ENCODE measurements around the gene MOB2. TPM values are rescaled to one million over a fixed set of nuclear protein-coding genes. Genes with fewer than 3 reads are reported as not detected.
A peak's percentile ranks its signal among the peaks of the same experiment; 100 is the strongest.

Gene MOB2
- total and polyA plus RNA-seq, 7 donors: 44.5 to 75.1 (median 58.1) TPM

DNA sequence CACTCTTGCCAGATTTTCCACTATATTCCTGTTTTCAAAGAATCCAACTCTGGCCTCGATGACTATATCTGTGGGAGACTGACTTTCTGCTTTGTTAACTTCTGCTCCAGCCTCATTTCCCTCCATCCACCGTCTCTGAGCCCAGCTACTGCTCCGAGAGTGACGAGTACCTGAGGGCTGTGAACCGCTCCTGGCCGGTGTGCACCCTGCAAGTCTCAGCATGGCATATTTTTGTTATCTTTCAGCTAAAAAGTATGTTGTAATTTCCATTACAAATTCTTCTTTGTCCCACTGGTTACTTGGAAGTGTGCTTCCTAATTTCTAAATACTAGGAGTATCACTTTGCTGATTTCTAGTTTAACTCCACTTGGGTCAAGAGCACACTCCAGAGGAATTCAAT lies 36.5 kb upstream of the MOB2 start:
- Histone ChIP-seq H3K9me3 (no peaks in the 10 kb centered on the region), H3K36me3 (ENCODE audit: insufficient read depth in 1 of 2, low read depth in 1 of 2) (no peaks in the 10 kb centered on the region), H3K27ac (no peak overlapping the region), H3K4me3 (no peak overlapping the region), H3K27me3 (ENCODE audit: insufficient read depth in 3 of 3, low read length in 2 of 3) (no peaks in the 10 kb centered on the region), H3K4me1 (peaks cover 50% of the 10 kb centered on the region)
- ATAC-seq (no peak), DNase-seq (no peak)
- TF ChIP-seq, protein P1, sequence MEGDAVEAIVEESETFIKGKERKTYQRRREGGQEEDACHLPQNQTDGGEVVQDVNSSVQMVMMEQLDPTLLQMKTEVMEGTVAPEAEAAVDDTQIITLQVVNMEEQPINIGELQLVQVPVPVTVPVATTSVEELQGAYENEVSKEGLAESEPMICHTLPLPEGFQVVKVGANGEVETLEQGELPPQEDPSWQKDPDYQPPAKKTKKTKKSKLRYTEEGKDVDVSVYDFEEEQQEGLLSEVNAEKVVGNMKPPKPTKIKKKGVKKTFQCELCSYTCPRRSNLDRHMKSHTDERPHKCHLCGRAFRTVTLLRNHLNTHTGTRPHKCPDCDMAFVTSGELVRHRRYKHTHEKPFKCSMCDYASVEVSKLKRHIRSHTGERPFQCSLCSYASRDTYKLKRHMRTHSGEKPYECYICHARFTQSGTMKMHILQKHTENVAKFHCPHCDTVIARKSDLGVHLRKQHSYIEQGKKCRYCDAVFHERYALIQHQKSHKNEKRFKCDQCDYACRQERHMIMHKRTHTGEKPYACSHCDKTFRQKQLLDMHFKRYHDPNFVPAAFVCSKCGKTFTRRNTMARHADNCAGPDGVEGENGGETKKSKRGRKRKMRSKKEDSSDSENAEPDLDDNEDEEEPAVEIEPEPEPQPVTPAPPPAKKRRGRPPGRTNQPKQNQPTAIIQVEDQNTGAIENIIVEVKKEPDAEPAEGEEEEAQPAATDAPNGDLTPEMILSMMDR (IDR thresholded peaks at IDR 0.05): no peak
- WGBS, 3 donors: 82 to 92% (median 87%) methylated on average over 6 of the region's 6 CpGs
- intact Hi-C loops (cut with DNase I): no loop called here

DNA sequence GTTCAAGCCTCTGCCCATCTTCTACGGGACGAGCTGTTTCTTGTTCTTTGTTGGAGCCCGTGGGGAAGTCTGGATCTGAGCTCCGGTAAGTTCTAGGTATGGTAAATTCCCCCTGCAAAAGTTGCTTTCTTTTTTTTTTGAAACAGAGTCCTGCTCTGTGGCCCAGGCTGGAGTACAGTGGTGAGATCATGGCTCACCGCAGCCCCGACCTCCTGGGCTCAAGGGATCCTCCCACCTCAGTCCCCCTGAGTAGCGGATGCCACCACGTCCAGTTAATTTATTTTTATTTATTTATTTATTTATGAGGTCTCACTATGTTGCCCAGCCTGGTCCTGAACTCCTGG lies 35.5 kb upstream of the MOB2 start:
- TF ChIP-seq, protein P1 (IDR thresholded peaks at IDR 0.05): no peak

DNA sequence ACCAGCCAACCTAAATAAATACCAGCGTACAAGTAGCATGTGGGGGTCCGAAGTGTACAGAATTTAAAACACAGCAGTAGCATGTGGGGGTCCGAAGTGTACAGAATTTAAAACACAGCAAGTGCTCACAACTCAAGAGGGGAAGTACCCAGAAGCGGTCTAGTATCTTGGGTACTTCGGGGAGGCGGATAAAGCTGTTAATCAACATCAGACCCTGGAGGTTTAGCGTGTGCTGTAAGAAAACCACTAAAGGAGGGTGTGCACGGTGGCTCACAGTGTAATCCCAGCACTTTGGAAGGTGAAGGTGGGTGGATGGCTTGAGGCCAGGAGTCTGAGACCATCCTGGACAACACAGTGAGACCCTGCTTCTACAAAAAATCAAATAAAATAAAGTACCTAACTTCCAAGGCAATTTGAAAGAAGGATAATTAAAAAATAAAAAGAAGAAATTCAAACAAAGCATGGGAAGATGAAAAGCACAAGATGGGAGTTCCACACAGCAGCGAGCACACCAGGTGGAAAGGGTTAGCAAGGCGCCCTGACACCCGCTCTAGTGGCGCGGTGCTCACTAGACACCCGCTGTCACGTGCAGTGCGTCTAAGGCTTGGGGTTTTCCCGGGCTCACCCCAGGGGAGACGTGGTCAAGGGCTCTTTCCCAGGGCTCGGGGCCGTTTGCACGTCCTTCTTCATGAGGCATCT lies 35.0 kb upstream of the MOB2 start:
- Histone ChIP-seq H3K27me3 (ENCODE audit: insufficient read depth in 3 of 3, low read length in 2 of 3) (no peaks in the 10 kb centered on the region), H3K36me3 (ENCODE audit: insufficient read depth in 1 of 2, low read depth in 1 of 2) (no peaks in the 10 kb centered on the region), H3K9me3 (no peaks in the 10 kb centered on the region), H3K4me1 (peaks cover 37% of the 10 kb centered on the region), H3K4me3 (no peak overlapping the region), H3K27ac (no peak overlapping the region)
- no peak for ATAC-seq
- TF ChIP-seq, protein P1 (IDR thresholded peaks at IDR 0.05): no peak
- intact Hi-C loops (cut with DNase I): no loop called here
- no peak for DNase-seq
- WGBS, 3 donors: 88 to 90% (median 90%) methylated on average over 21 of the region's 21 CpGs

More for the DNA sequence above, 35.5 kb upstream of the MOB2 start:
- ATAC-seq (no peak), DNase-seq (no peak)
- intact Hi-C loops (cut with DNase I): no loop called here
- no peak overlapping the region for H3K27ac ChIP-seq
- no peaks in the 10 kb centered on the region for H3K9me3 ChIP-seq
- H3K27me3 ChIP-seq (ENCODE audit: insufficient read depth in 3 of 3, low read length in 2 of 3): no peaks in the 10 kb centered on the region
- H3K36me3 ChIP-seq (ENCODE audit: insufficient read depth in 1 of 2, low read depth in 1 of 2): no peaks in the 10 kb centered on the region
- peaks cover 42% of the 10 kb centered on the region for H3K4me1 ChIP-seq
- WGBS, 3 donors: 90 to 93% (median 91%) methylated on average over 8 of the region's 8 CpGs
- H3K4me3 ChIP-seq: no peak overlapping the region

DNA sequence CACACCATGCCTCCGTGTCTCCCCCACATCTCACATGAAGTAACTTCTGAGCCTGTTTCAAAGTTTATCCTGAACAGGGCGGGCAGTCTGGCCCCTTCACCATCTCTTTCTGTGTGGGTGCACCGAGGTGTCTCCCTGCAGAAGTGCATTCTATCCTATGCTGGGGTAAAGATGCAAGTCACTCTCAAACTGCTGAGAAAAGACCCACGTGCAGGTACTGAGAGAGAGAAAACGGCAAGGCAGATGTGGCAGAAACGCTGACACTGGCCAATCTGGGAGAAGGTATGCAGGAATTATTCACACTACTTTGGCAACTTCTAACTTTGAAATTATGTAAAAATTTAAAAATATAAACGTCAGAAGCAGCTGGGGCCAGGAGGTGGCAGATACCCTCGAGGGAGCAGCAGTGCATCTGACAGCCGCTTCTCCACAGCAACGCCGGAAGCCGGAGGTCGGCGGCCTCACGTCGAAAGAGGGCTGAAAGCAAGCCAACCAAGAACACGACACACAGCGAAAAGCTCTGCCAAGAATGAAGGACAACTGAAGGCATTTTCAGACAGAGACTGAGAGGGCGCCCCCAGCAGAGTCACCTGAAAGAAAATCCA lies 34.2 kb upstream of the MOB2 start:
- H3K27ac ChIP-seq: no peak overlapping the region
- H3K27me3 ChIP-seq (ENCODE audit: insufficient read depth in 3 of 3, low read length in 2 of 3): no peaks in the 10 kb centered on the region
- no peaks in the 10 kb centered on the region for H3K9me3 ChIP-seq
- TF ChIP-seq, protein P1 (IDR thresholded peaks at IDR 0.05): no peak
- peaks cover 33% of the 10 kb centered on the region for H3K4me1 ChIP-seq
- ATAC-seq: peak in 2 of 4 donors; percentile 11 to 19
- DNase-seq: no peak
- no peaks in the 10 kb centered on the region for H3K36me3 ChIP-seq (ENCODE audit: insufficient read depth in 1 of 2, low read depth in 1 of 2)
- H3K4me3 ChIP-seq: no peak overlapping the region
- 21 to 42% (median 40%) methylated on average over 19 of the region's 19 CpGs for WGBS, 3 donors
- intact Hi-C loops (cut with DNase I): no loop called here

All from psoas muscle (tissue), 8 donors.